ENCODE measurements around the gene CRHR2.

The CRHR2 gene

GRCh38 chr7:30659312-30659711, 22.9 kb downstream of the CRHR2 start:
- no peak overlapping the region for H3K4me3 ChIP-seq (ENCODE audit: low read depth, low read length)
- no peak for TF ChIP-seq CTCF (IDR thresholded peaks at IDR 0.05; ENCODE audit: low read depth, low read length, missing control alignments)
- DNase-seq (ENCODE audit: low read depth) = no peak
- in situ Hi-C loops (cut with HindIII; ENCODE audit: low sequenced_read_pairs) = no loop called here

DNA sequence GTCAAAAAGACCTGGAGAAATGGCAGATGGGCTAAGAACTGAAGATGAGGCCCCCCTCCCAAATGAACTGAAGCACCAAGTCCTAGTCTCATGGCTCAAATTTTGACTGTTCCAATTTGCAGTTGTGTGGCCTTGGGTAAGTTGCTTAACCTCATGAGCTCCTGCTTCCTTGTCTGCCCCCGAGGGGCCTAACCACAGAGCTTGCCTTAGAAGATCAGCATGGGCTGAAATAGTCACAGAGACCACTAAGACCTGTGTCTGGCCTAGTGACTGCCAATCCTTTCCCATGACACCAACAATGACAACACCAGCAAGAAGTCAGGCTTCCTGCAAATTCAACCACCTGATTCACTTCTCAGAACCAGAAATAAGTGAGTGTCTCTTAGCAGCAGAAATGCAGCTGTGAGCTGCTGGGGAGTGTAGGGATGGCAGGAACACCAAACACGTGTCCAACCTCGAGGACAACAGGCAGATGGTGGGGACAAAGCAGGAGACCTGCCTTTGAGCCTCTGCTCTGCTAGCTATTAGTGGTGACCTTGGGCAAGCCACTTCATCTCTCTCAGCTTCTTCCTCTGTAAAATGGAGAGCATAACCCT, 23.7 kb downstream of the CRHR2 start:
- no peak for DNase-seq (ENCODE audit: low read depth)
- TF ChIP-seq CTCF (IDR thresholded peaks at IDR 0.05; ENCODE audit: low read depth, low read length, missing control alignments) = no peak
- no peak overlapping the region for H3K4me3 ChIP-seq (ENCODE audit: low read depth, low read length)
- in situ Hi-C loops (cut with HindIII; ENCODE audit: low sequenced_read_pairs) = no loop called here

- TF ChIP-seq CTCF (IDR thresholded peaks at IDR 0.05; ENCODE audit: low read depth, low read length, missing control alignments) = no peak
- no peak overlapping the region for H3K4me3 ChIP-seq (ENCODE audit: low read depth, low read length)
- DNase-seq (ENCODE audit: low read depth) = no peak
- in situ Hi-C loops (cut with HindIII; ENCODE audit: low sequenced_read_pairs) = no loop called here
Measured at GRCh38 chr7:30657131-30657530, 25.1 kb downstream of the CRHR2 start.

GRCh38 chr7:30656006-30656957, 26.0 kb downstream of the CRHR2 start:
- in situ Hi-C loops (cut with HindIII; ENCODE audit: low sequenced_read_pairs) = no loop called here
- no peak for TF ChIP-seq CTCF (IDR thresholded peaks at IDR 0.05; ENCODE audit: low read depth, low read length, missing control alignments)
- no peak for DNase-seq (ENCODE audit: low read depth)
- no peak overlapping the region for H3K4me3 ChIP-seq (ENCODE audit: low read depth, low read length)

GRCh38 chr7:30655096-30655970, 26.9 kb downstream of the CRHR2 start:
- no peak overlapping the region for H3K4me3 ChIP-seq (ENCODE audit: low read depth, low read length)
- in situ Hi-C loops (cut with HindIII; ENCODE audit: low sequenced_read_pairs) = no loop called here
- TF ChIP-seq CTCF (IDR thresholded peaks at IDR 0.05; ENCODE audit: low read depth, low read length, missing control alignments) = no peak
- no peak for DNase-seq (ENCODE audit: low read depth)

All from astrocyte of the cerebellum (primary cell).